ENCODE results near the gene CHERP. TPM values are rescaled to one million over a fixed set of nuclear protein-coding genes. Genes with fewer than 3 reads are reported as not detected.
"Not testable (repeated sequence)": the region's sequence is repeated elsewhere in the genome, so short reads cannot be mapped to it uniquely, and the experiment has no call there.

CHERP gene
- total RNA-seq, 1 donor from 2014 or later: 17.2 TPM

- Histone ChIP-seq H3K4me3 (no peak overlapping the region), H3K27ac (no peak overlapping the region), H3K36me3 (peaks cover 0 to 37% of the 10 kb centered on the region in 2 donors), H3K4me1 (no peaks in the 10 kb centered on the region), H3K9me3 (no peaks in the 10 kb centered on the region), H3K27me3 (no peaks in the 10 kb centered on the region)
- no peak for TF ChIP-seq CTCF (IDR thresholded peaks at IDR 0.05)
- no peak for TF ChIP-seq POLR2AphosphoS5 (IDR thresholded peaks at IDR 0.05; ENCODE audit: insufficient read depth in 1 of 2, low read depth in 1 of 2)
- no peak for DNase-seq (ENCODE audit: extremely low spot score in 2 of 2)
- intact Hi-C loops (cut with DNase I): no loop called here
These were observed 32.8 kb downstream of the CHERP start for GRCh38 chr19:16509141-16510061.

- intact Hi-C loops (cut with DNase I): no loop called here
- no peaks in the 10 kb centered on the region for H3K4me1 ChIP-seq
- H3K9me3 ChIP-seq: no peaks in the 10 kb centered on the region
- H3K4me3 ChIP-seq: no peak overlapping the region
- no peak for DNase-seq (ENCODE audit: extremely low spot score in 2 of 2)
- H3K36me3 ChIP-seq: peaks cover 0 to 43% of the 10 kb centered on the region in 2 donors
- no peak overlapping the region for H3K27ac ChIP-seq
- TF ChIP-seq POLR2AphosphoS5 (IDR thresholded peaks at IDR 0.05; ENCODE audit: insufficient read depth in 1 of 2, low read depth in 1 of 2) (no peak), POLR2A (IDR thresholded peaks at IDR 0.05) (no peak), CTCF (IDR thresholded peaks at IDR 0.05) (no peak)
- H3K27me3 ChIP-seq: no peaks in the 10 kb centered on the region
These were observed 33.7 kb downstream of the CHERP start for GRCh38 chr19:16508546-16508945.

GRCh38 chr19:16506961-16507360 is 35.3 kb downstream of the CHERP start:
- no peak for TF ChIP-seq POLR2AphosphoS5 (IDR thresholded peaks at IDR 0.05; ENCODE audit: insufficient read depth in 1 of 2, low read depth in 1 of 2)
- TF ChIP-seq POLR2A (IDR thresholded peaks at IDR 0.05): no peak
- no peak for TF ChIP-seq CTCF (IDR thresholded peaks at IDR 0.05)
- Histone ChIP-seq H3K9me3 (no peaks in the 10 kb centered on the region), H3K4me3 (no peak overlapping the region), H3K4me1 (no peaks in the 10 kb centered on the region), H3K27ac (no peak overlapping the region), H3K27me3 (no peaks in the 10 kb centered on the region), H3K36me3 (peaks cover 0 to 36% of the 10 kb centered on the region in 2 donors)
- intact Hi-C loops (cut with DNase I): no loop called here
- DNase-seq (ENCODE audit: extremely low spot score in 2 of 2): no peak

GRCh38 chr19:16506161-16506560 is 36.1 kb downstream of the CHERP start:
- DNase-seq (ENCODE audit: extremely low spot score in 2 of 2); H3K4me3 ChIP-seq; H3K4me1 ChIP-seq; H3K27ac ChIP-seq; H3K9me3 ChIP-seq; intact Hi-C loops (cut with DNase I); H3K27me3 ChIP-seq: not testable (repeated sequence)
- H3K36me3 ChIP-seq: peaks cover 0 to 28% of the 10 kb centered on the region in 2 donors

GRCh38 chr19:16504271-16504670 is 38.0 kb downstream of the CHERP start:
- H3K36me3 ChIP-seq: peaks cover 0 to 12% of the 10 kb centered on the region in 2 donors
- intact Hi-C loops (cut with DNase I): no loop called here
- no peak overlapping the region for H3K4me3 ChIP-seq

More at GRCh38 chr19:16504271-16504670, 38.0 kb downstream of the CHERP start:
- Histone ChIP-seq H3K27ac (no peak overlapping the region), H3K4me1 (no peaks in the 10 kb centered on the region), H3K27me3 (no peaks in the 10 kb centered on the region), H3K9me3 (no peaks in the 10 kb centered on the region)
- TF ChIP-seq CTCF (IDR thresholded peaks at IDR 0.05) (no peak), POLR2A (IDR thresholded peaks at IDR 0.05) (no peak), POLR2AphosphoS5 (IDR thresholded peaks at IDR 0.05; ENCODE audit: insufficient read depth in 1 of 2, low read depth in 1 of 2) (no peak)
- DNase-seq (ENCODE audit: extremely low spot score in 2 of 2): no peak
